Neural cell (in vitro differentiated cells): ENCODE data around the gene PRRG4. TPM values are rescaled to one million over a fixed set of nuclear protein-coding genes. Genes with fewer than 3 reads are reported as not detected.

Experiments used
- H2AFZ ChIP-seq: fragments of 200-600, 300-800 bp; sonication (generic), shearing (Covaris generic); 2 replicates; pipeline ENCODE4 v1.6.0; 2014; ENCODE audit warnings: low read depth, mild to moderate bottlenecking, antibody characterized with exemption, low read length, moderate library complexity
- H3F3A ChIP-seq: fragments of 200-600 bp; shearing (Covaris generic); 2 replicates; pipeline ENCODE4 v1.6.1; 2016; ENCODE audit warnings: mild to moderate bottlenecking, moderate library complexity, mixed read lengths, antibody characterized with exemption, low read length; ENCODE audit not compliant: insufficient read depth, poor library complexity, severe bottlenecking
- H3K27ac ChIP-seq: fragments of 200-600, 300-800 bp; sonication (generic), shearing (Covaris generic); 2 replicates; pipeline ENCODE4 v1.5.1; 2014; ENCODE audit warnings: mild to moderate bottlenecking, low read length, moderate library complexity
- H3K27me3 ChIP-seq: fragments of 300-800, 200-600 bp; sonication (generic), shearing (Covaris generic); 2 replicates; pipeline ENCODE4 v1.6.0; 2014; ENCODE audit warnings: mild to moderate bottlenecking, low read depth, low read length, moderate library complexity; ENCODE audit not compliant: insufficient read depth
- H3K36me3 ChIP-seq: fragments of 300-800, 200-600 bp; sonication (generic), shearing (Covaris generic); 2 replicates; pipeline ENCODE4 v1.5.1; 2014; ENCODE audit warnings: mild to moderate bottlenecking, antibody characterized with exemption, low read length, moderate library complexity; ENCODE audit not compliant: insufficient read depth
- H3K4me2 ChIP-seq: fragments of 300-800, 200-600 bp; sonication (generic), shearing (Covaris generic); 2 replicates; pipeline ENCODE4 v1.6.0; 2014; ENCODE audit warnings: mild to moderate bottlenecking, low read length
- H3K4me3 ChIP-seq: fragments of 300-800, 200-600 bp; sonication (generic), shearing (Covaris generic); 2 replicates; pipeline ENCODE4 v1.5.1; 2014; ENCODE audit warnings: mild to moderate bottlenecking, low read length, moderate library complexity
- H3K79me2 ChIP-seq: fragments of 200-600 bp; shearing (Covaris generic); replicated peaks from 2 replicates; pipeline ENCODE4 v1.6.0; 2014; ENCODE audit warnings: mild to moderate bottlenecking, low read length, moderate library complexity; ENCODE audit not compliant: insufficient read depth
- H3K9ac ChIP-seq: fragments of 300-800, 200-600 bp; sonication (generic), shearing (Covaris generic); 2 replicates; pipeline ENCODE4 v1.6.1; 2016; ENCODE audit warnings: mild to moderate bottlenecking, low read length, mixed read lengths
- H3K9me2 ChIP-seq: fragments of 200-600 bp; shearing (Covaris generic); 2 replicates; pipeline ENCODE4 v1.6.1; 2016; ENCODE audit warnings: mild to moderate bottlenecking, low read length, mixed read lengths; ENCODE audit not compliant: insufficient read depth
- H3K9me3 ChIP-seq: fragments of 200-600, 300-800 bp; sonication (generic), shearing (Covaris generic); 2 replicates; pipeline ENCODE4 v1.6.1; 2016; ENCODE audit warnings: mild to moderate bottlenecking, mixed run types, low read length, moderate library complexity, mixed read lengths
- H4K20me1 ChIP-seq: fragments of 200-600 bp; shearing (Covaris generic); 2 replicates; pipeline ENCODE4 v1.6.1; 2016; ENCODE audit warnings: mild to moderate bottlenecking, mixed run types; ENCODE audit not compliant: insufficient read depth
- CTCF ChIP-seq: fragments of 450-650 bp; IDR thresholded peaks from 2 replicates; pipeline ENCODE4 v1.5.1; 2014; ENCODE audit warnings: antibody characterized with exemption, mild to moderate bottlenecking, moderate library complexity; ENCODE audit not compliant: poor library complexity, severe bottlenecking
- EP300 ChIP-seq: fragments of 450-650 bp; conservative IDR thresholded peaks from 2 replicates; pipeline ENCODE4 v1.6.1; 2014; ENCODE audit warnings: antibody characterized with exemption, mild to moderate bottlenecking, moderate library complexity; ENCODE audit not compliant: poor library complexity, severe bottlenecking
- EZH2 ChIP-seq: fragments of 200-600, 300-800 bp; shearing (Covaris generic), sonication (generic); IDR thresholded peaks from 2 replicates; pipeline ENCODE4 v1.6.1; 2014; ENCODE audit warnings: antibody characterized with exemption, low read length, borderline replicate concordance, mild to moderate bottlenecking; ENCODE audit not compliant: insufficient read depth, poor library complexity, severe bottlenecking
- MXI1 ChIP-seq: fragments of 450-650 bp; conservative IDR thresholded peaks from 2 replicates; pipeline ENCODE4 v1.6.1; 2014; ENCODE audit warnings: antibody characterized with exemption, mild to moderate bottlenecking; ENCODE audit not compliant: poor library complexity, severe bottlenecking
- POLR2AphosphoS5 ChIP-seq: IDR thresholded peaks from 2 replicates; pipeline ENCODE4 v1.6.1; 2012
- RAD21 ChIP-seq: fragments of 450-650 bp; conservative IDR thresholded peaks from 2 replicates; pipeline ENCODE4 v1.6.1; 2014; ENCODE audit warnings: antibody characterized with exemption, mild to moderate bottlenecking, moderate library complexity
- REST ChIP-seq: IDR thresholded peaks from 2 replicates; pipeline ENCODE4 v1.6.1; 2012; ENCODE audit warnings: borderline replicate concordance
- SMC3 ChIP-seq: fragments of 450-650 bp; conservative IDR thresholded peaks from 2 replicates; pipeline ENCODE4 v1.6.1; 2014; ENCODE audit warnings: antibody characterized with exemption, mild to moderate bottlenecking, moderate library complexity; ENCODE audit not compliant: poor library complexity
- TAF1 ChIP-seq: IDR thresholded peaks from 2 replicates; pipeline ENCODE4 v1.6.1; 2012; ENCODE audit warnings: low read depth
- polyA plus RNA-seq: library from polyadenylated mRNA; depleted of rRNA; stranded (reverse); fragments of >200 nt; gene quantifications from 2 replicates; pipeline ENCODE4 v1.2.3, GENCODE V29; 2014

The PRRG4 gene
- polyA plus RNA-seq, 1 donor from 2014 or later: not detected

GRCh38 chr11:32884023-32884422, 54.3 kb downstream of the PRRG4 start:
- TF ChIP-seq RAD21: no peak
- TF ChIP-seq SMC3: no peak
- no peak for TF ChIP-seq TAF1
- TF ChIP-seq EZH2: no peak
- TF ChIP-seq CTCF: no peak
- TF ChIP-seq REST: no peak
- no peak for TF ChIP-seq POLR2AphosphoS5
- TF ChIP-seq EP300: no peak
- TF ChIP-seq MXI1: no peak
- no peaks in the 10 kb centered on the region for H3K36me3 ChIP-seq
- H4K20me1 ChIP-seq: no peaks in the 10 kb centered on the region
- no peak overlapping the region for H3K27ac ChIP-seq
- no peaks in the 10 kb centered on the region for H3K9me3 ChIP-seq
- no peak overlapping the region for H3K9ac ChIP-seq
- H3K27me3 ChIP-seq: no peaks in the 10 kb centered on the region
- H3K4me2 ChIP-seq: no peak overlapping the region
- no peaks in the 10 kb centered on the region for H3K9me2 ChIP-seq
- no peak overlapping the region for H2AFZ ChIP-seq
- no peak overlapping the region for H3K4me3 ChIP-seq
- no peaks in the 10 kb centered on the region for H3K79me2 ChIP-seq
- no peaks in the 10 kb centered on the region for H3F3A ChIP-seq

GRCh38 chr11:32884770-32885384, 55.1 kb downstream of the PRRG4 start:
- no peaks in the 10 kb centered on the region for H3K27me3 ChIP-seq
- H3K79me2 ChIP-seq: no peaks in the 10 kb centered on the region
- no peaks in the 10 kb centered on the region for H3K9me2 ChIP-seq
- H3K4me3 ChIP-seq: no peak overlapping the region
- no peak overlapping the region for H2AFZ ChIP-seq
- no peaks in the 10 kb centered on the region for H3K9me3 ChIP-seq
- H3K27ac ChIP-seq: no peak overlapping the region
- no peaks in the 10 kb centered on the region for H3F3A ChIP-seq
- H3K36me3 ChIP-seq: no peaks in the 10 kb centered on the region
- no peak overlapping the region for H3K4me2 ChIP-seq
- H4K20me1 ChIP-seq: no peaks in the 10 kb centered on the region
- H3K9ac ChIP-seq: no peak overlapping the region
- peak; percentile 17 for TF ChIP-seq RAD21
- TF ChIP-seq CTCF: peak; percentile 42
- TF ChIP-seq EP300: no peak
